ENCODE results near the gene ZBTB33. TPM values are rescaled to one million over a fixed set of nuclear protein-coding genes. Genes with fewer than 3 reads are reported as not detected.

The ZBTB33 gene
- total RNA-seq, 1 experiment from 2014 or later = 16.2 TPM

GRCh38 chrX:120250522-120251271 is at the start of gene ZBTB33 (continued):
- TF ChIP-seq E2F1 (CRISPR knock-in tag; IDR thresholded peaks at IDR 0.05) = no peak
- no peak for TF ChIP-seq GRHL2 (CRISPR knock-in tag; IDR thresholded peaks at IDR 0.05; ENCODE audit: insufficient replicate concordance, severe bottlenecking)
- no peak for TF ChIP-seq NFATC4 (CRISPR knock-in tag; IDR thresholded peaks at IDR 0.05)
- no peak for TF ChIP-seq CDX4 (CRISPR knock-in tag; IDR thresholded peaks at IDR 0.05; ENCODE audit: borderline replicate concordance)
- no peak for TF ChIP-seq NR3C1 (CRISPR knock-in tag; conservative IDR thresholded peaks at IDR 0.05; ENCODE audit: low read depth)
- TF ChIP-seq HMGXB4 (CRISPR knock-in tag; IDR thresholded peaks at IDR 0.05) = peak; percentile 58; the same call in 1 of the 2 replicates
- TF ChIP-seq PREB (CRISPR knock-in tag; IDR thresholded peaks at IDR 0.05; ENCODE audit: borderline replicate concordance) = no peak
- TF ChIP-seq TP53 (CRISPR knock-in tag; IDR thresholded peaks at IDR 0.05) = no peak
- TF ChIP-seq CBFB (CRISPR knock-in tag; IDR thresholded peaks at IDR 0.05; ENCODE audit: low read depth) = no peak
- TF ChIP-seq ATF6 (CRISPR knock-in tag; IDR thresholded peaks at IDR 0.05) = no peak
- no peak for TF ChIP-seq MXD4 (CRISPR knock-in tag; IDR thresholded peaks at IDR 0.05; ENCODE audit: borderline replicate concordance)
- TF ChIP-seq MAX (CRISPR knock-in tag; IDR thresholded peaks at IDR 0.05) = peak; percentile 56; the same call in 1 of the 2 replicates
- TF ChIP-seq ATF2 (CRISPR knock-in tag; IDR thresholded peaks at IDR 0.05; ENCODE audit: borderline replicate concordance, low read depth) = no peak
- TF ChIP-seq ZNF317 (CRISPR knock-in tag; IDR thresholded peaks at IDR 0.05; ENCODE audit: borderline replicate concordance, low read depth) = no peak
- no peak for TF ChIP-seq ZNF121 (CRISPR knock-in tag; IDR thresholded peaks at IDR 0.05)
- no peak for TF ChIP-seq MLX (CRISPR knock-in tag; IDR thresholded peaks at IDR 0.05)
- TF ChIP-seq CREB1 (CRISPR knock-in tag; IDR thresholded peaks at IDR 0.05) = no peak
- no peak for TF ChIP-seq E2F5 (CRISPR knock-in tag; IDR thresholded peaks at IDR 0.05)
- no peak for TF ChIP-seq OVOL2 (CRISPR knock-in tag; IDR thresholded peaks at IDR 0.05; ENCODE audit: borderline replicate concordance)
- TF ChIP-seq ZNF425 (CRISPR knock-in tag; conservative IDR thresholded peaks at IDR 0.05) = no peak
- no peak for TF ChIP-seq RELA (CRISPR knock-in tag; IDR thresholded peaks at IDR 0.05; ENCODE audit: borderline replicate concordance)
- TF ChIP-seq JUN (CRISPR knock-in tag; IDR thresholded peaks at IDR 0.05) = no peak
- no peak for TF ChIP-seq MYBL2 (CRISPR knock-in tag; IDR thresholded peaks at IDR 0.05)
- TF ChIP-seq RORB (CRISPR knock-in tag; IDR thresholded peaks at IDR 0.05) = no peak
- no peak for TF ChIP-seq GTF2I (CRISPR knock-in tag; conservative IDR thresholded peaks at IDR 0.05)
- no peak for TF ChIP-seq ATF3 (CRISPR knock-in tag; conservative IDR thresholded peaks at IDR 0.05)
